Hepatocyte (in vitro differentiated cells): Measurements from ENCODE around the gene ZC3H7A. TPM values are rescaled to one million over a fixed set of nuclear protein-coding genes. Genes with fewer than 3 reads are reported as not detected.

ENCODE experiments used
- DNase-seq: peaks from one replicate; pipeline ENCODE4 v3.0.0-alpha.2; 2016; ENCODE audit warnings: low spot score
- H2AFZ ChIP-seq: fragments of 200-600 bp; sonication (generic); 2 replicates; pipeline ENCODE4 v1.6.0; 2016; ENCODE audit warnings: antibody characterized with exemption, mild to moderate bottlenecking
- H3K27ac ChIP-seq: fragments of 200-600 bp; sonication (generic); 2 replicates; pipeline ENCODE4 v1.5.1; 2016; ENCODE audit warnings: mild to moderate bottlenecking
- H3K27me3 ChIP-seq: fragments of 200-600 bp; sonication (generic); 2 replicates; pipeline ENCODE4 v1.6.1; 2016
- H3K36me3 ChIP-seq: fragments of 200-600 bp; sonication (generic); replicated peaks from 2 replicates; pipeline ENCODE4 v1.5.1; 2016; ENCODE audit warnings: low read depth; ENCODE audit not compliant: insufficient read depth
- H3K4me1 ChIP-seq: fragments of 200-600 bp; sonication (generic); 2 replicates; pipeline ENCODE4 v1.5.1; 2016; ENCODE audit warnings: mild to moderate bottlenecking, moderate library complexity; ENCODE audit not compliant: insufficient read depth
- H3K4me2 ChIP-seq: fragments of 200-600 bp; sonication (generic); 2 replicates; pipeline ENCODE4 v1.6.0; 2016
- H3K4me3 ChIP-seq: fragments of 200-600 bp; sonication (generic); 2 replicates; pipeline ENCODE4 v1.5.1; 2016; ENCODE audit warnings: mild to moderate bottlenecking
- H3K79me2 ChIP-seq: fragments of 200-600 bp; sonication (generic); 2 replicates; pipeline ENCODE4 v1.6.0; 2017; ENCODE audit warnings: mild to moderate bottlenecking
- H3K9me2 ChIP-seq: fragments of 200-600 bp; sonication (generic); replicated peaks from 2 replicates; pipeline ENCODE4 v1.6.0; 2017; ENCODE audit warnings: mild to moderate bottlenecking; ENCODE audit not compliant: insufficient read depth
- H3K9me3 ChIP-seq: fragments of 200-600 bp; sonication (generic); 2 replicates; pipeline ENCODE4 v1.5.1; 2016; ENCODE audit warnings: low read depth, mild to moderate bottlenecking
- H4K20me1 ChIP-seq: fragments of 200-600 bp; sonication (generic); 2 replicates; pipeline ENCODE4 v1.6.0; 2016; ENCODE audit warnings: mild to moderate bottlenecking; ENCODE audit not compliant: insufficient read depth, poor library complexity, severe bottlenecking
- EZH2 ChIP-seq: fragments of 200-600 bp; sonication (generic); IDR thresholded peaks from 2 replicates; pipeline ENCODE4 v1.6.1; 2016; ENCODE audit warnings: antibody characterized with exemption, mild to moderate bottlenecking, borderline replicate concordance
- EZH2phosphoT487 ChIP-seq: fragments of 200-600 bp; sonication (generic); IDR thresholded peaks from one replicate; pipeline ENCODE4 v1.6.1; 2018; ENCODE audit warnings: antibody characterized with exemption, mild to moderate bottlenecking, low read depth, moderate library complexity; ENCODE audit not compliant: unreplicated experiment, severe bottlenecking
- WGBS: methylation state at CpG from one replicate; pipeline ENCODE4 v1.1.6; 2016; ENCODE audit warnings: low lambda C conversion rate; ENCODE audit errors: missing lambda C conversion rate; 5-methylcytosine and 5-hydroxymethylcytosine counted together
- polyA plus RNA-seq: library from polyadenylated mRNA; unstranded; fragments of >200 nt; fragmentation: Nextera tagmentation; extraction: Ambion mirVana; gene quantifications from 2 replicates; pipeline ENCODE4 v1.2.1, GENCODE V29; 2016
- total RNA-seq: library from RNA; depleted of rRNA; stranded (reverse); fragments of >200 nt; gene quantifications from 2 replicates; pipeline ENCODE4 v1.2.3, GENCODE V29; 2014
- TF ChIP-seq, protein P1 (sequence below): fragments of 200-600 bp; sonication (generic); IDR thresholded peaks from 2 replicates; pipeline ENCODE4 v1.5.1; 2016; ENCODE audit warnings: antibody characterized with exemption, mild to moderate bottlenecking; ENCODE audit not compliant: poor library complexity

ZC3H7A gene
- total and polyA plus RNA-seq, 2 experiments from 2014 or later, result 34.9 to 40.3 TPM

DNA sequence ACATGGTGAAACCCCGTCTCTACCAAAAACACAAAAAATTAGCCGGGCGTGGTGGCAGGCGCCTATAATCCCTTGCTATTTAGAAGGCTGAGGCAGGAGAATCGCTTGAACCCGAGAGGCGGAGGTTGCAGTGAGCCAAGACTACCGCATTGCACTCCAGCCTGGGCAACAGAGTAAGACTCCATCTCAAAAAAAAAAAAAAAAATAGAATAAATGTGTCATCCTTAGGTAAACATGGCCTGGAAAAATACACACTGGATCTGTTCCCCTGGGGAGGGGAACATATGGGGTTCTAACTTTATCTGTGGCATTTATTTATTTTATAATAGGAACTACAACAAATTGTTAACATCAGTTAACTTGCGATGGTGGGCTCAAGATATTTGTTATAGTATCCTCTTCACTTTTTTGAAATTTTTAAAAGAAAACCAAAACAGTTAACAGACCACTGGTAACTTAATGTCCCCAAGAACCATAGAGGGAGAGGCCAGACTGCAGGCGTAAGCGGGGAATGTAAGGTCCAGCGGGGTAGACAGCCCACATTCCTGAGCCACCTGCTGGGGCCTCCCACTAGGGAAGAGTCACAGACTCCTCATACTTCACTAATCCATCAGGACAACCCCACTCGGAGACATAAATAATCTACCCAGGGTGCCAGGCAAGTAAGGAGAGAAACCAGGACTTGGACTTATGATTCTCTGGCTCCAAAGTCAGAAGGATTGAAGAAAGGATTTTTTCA lies 41.9 kb downstream of the ZC3H7A start:
- H3K27me3 ChIP-seq, result no peaks in the 10 kb centered on the region
- no peaks in the 10 kb centered on the region for H4K20me1 ChIP-seq
- H3K36me3 ChIP-seq, result peaks cover 5% of the 10 kb centered on the region
- no peak overlapping the region for H3K4me2 ChIP-seq
- WGBS, result 89% methylated on average over 13 of the region's 13 CpGs
- H3K4me1 ChIP-seq, result peaks cover 15% of the 10 kb centered on the region
- H3K27ac ChIP-seq, result no peak overlapping the region
- H3K9me3 ChIP-seq, result no peaks in the 10 kb centered on the region
- peaks cover 3% of the 10 kb centered on the region for H3K79me2 ChIP-seq
- TF ChIP-seq, protein P1, sequence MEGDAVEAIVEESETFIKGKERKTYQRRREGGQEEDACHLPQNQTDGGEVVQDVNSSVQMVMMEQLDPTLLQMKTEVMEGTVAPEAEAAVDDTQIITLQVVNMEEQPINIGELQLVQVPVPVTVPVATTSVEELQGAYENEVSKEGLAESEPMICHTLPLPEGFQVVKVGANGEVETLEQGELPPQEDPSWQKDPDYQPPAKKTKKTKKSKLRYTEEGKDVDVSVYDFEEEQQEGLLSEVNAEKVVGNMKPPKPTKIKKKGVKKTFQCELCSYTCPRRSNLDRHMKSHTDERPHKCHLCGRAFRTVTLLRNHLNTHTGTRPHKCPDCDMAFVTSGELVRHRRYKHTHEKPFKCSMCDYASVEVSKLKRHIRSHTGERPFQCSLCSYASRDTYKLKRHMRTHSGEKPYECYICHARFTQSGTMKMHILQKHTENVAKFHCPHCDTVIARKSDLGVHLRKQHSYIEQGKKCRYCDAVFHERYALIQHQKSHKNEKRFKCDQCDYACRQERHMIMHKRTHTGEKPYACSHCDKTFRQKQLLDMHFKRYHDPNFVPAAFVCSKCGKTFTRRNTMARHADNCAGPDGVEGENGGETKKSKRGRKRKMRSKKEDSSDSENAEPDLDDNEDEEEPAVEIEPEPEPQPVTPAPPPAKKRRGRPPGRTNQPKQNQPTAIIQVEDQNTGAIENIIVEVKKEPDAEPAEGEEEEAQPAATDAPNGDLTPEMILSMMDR, result no peak
- TF ChIP-seq EZH2, result no peak
- no peak for TF ChIP-seq EZH2phosphoT487
- no peaks in the 10 kb centered on the region for H3K9me2 ChIP-seq
- H2AFZ ChIP-seq, result no peak overlapping the region
- DNase-seq, result no peak
- no peak overlapping the region for H3K4me3 ChIP-seq

DNA sequence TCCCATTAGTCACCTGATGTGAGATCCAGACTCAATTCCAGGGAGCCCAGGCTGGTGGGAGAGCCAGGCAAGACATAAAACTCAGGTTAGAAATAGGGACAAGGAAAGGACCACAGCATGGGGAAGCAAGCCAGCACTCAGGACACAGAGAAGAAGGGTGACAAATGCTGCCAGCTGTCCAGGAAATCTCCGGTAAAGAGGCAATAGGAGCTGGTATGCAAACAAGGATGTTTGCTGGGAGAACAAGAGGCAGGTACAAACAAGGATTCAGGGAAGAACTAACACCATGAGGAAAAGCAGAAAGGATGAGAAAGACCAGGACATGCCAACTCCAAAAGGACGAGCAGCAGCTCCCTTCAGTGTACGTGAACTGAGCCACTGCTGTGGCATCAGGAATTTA lies 44.2 kb downstream of the ZC3H7A start:
- peaks cover 5% of the 10 kb centered on the region for H3K36me3 ChIP-seq
- H3K27ac ChIP-seq, result no peak overlapping the region
- peaks cover 11% of the 10 kb centered on the region for H3K4me1 ChIP-seq

DNA sequence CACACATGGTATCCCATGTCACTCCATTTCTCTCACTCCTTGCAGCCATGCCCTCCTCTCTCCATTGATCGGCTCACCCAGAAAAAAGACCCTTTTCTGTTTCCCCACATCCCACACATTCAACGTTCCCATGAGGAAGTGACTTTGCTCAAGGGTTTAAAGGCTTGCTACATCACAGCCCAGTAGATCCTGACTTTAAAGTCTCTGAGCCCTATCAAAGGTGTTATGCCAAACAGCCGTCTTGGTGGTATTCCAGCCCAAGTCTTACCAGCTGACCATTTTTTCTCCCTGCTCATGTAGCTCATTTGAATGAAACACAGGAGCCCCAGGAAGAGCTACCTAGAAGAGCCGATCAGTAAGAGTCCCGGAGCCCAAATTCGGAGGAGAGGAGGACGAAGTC lies 47.0 kb downstream of the ZC3H7A start:
- Histone ChIP-seq H3K9me3 (no peaks in the 10 kb centered on the region), H3K9me2 (no peaks in the 10 kb centered on the region), H2AFZ (no peak overlapping the region), H3K27ac (no peak overlapping the region), H3K36me3 (no peaks in the 10 kb centered on the region), H3K4me2 (no peak overlapping the region), H3K79me2 (peaks cover 3% of the 10 kb centered on the region), H3K4me1 (peaks cover 14% of the 10 kb centered on the region), H4K20me1 (no peaks in the 10 kb centered on the region), H3K27me3 (no peaks in the 10 kb centered on the region), H3K4me3 (no peak overlapping the region)
- no peak for DNase-seq
- WGBS, result 93% methylated on average over 7 of the region's 7 CpGs
- no peak for TF ChIP-seq EZH2
- TF ChIP-seq, protein P1, result no peak
- no peak for TF ChIP-seq EZH2phosphoT487

More for the DNA sequence above, 44.2 kb downstream of the ZC3H7A start:
- Histone ChIP-seq H3K9me2 (no peaks in the 10 kb centered on the region), H3K79me2 (peaks cover 3% of the 10 kb centered on the region), H3K9me3 (no peaks in the 10 kb centered on the region), H4K20me1 (no peaks in the 10 kb centered on the region), H2AFZ (no peak overlapping the region), H3K4me3 (no peak overlapping the region), H3K4me2 (no peak overlapping the region), H3K27me3 (no peaks in the 10 kb centered on the region)
- WGBS, result 82% methylated on average over 3 of the region's 3 CpGs
- TF ChIP-seq, protein P1, result no peak
- TF ChIP-seq EZH2 (no peak), EZH2phosphoT487 (no peak)
- DNase-seq, result no peak
